GM18505 (cell line): ENCODE data around the gene ZDHHC11B.
"Not testable (repeated sequence)": the region's sequence is repeated elsewhere in the genome, so short reads cannot be mapped to it uniquely, and the experiment has no call there.

ENCODE experiments used
- ATAC-seq: cut with Tn5 transposase; IDR thresholded peaks from one replicate; pipeline ENCODE4 v1.9.1; 2021; ENCODE audit not compliant: unreplicated experiment
- POLR2A ChIP-seq: IDR thresholded peaks from 4 replicates; pipeline ENCODE4 v1.6.1; 2011; ENCODE audit warnings: borderline replicate concordance; ENCODE audit not compliant: insufficient read depth, insufficient read length; ENCODE audit errors: extremely low read depth

Gene ZDHHC11B

DNA sequence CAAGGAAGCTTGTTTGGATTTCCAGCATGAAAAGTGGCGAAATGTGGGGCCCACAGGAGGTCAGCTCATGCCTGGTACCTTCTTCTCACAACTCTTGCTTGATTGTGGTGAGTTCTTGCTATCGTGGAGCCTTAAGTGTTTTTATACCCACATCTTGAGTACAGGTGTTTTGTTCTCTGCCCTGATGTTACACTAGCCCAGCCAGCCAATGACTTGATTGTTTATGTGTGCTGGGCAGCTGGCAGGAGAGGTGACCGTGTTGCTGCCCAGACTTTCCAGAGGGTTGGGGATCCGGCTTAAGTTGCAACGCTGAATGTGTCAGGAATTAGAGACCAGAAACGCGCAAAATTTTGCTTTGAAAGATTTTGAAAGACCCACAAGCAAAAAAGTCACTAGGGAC is 67.4 kb downstream of the ZDHHC11B start:
- no peak for ATAC-seq
- TF ChIP-seq POLR2A: no peak

DNA sequence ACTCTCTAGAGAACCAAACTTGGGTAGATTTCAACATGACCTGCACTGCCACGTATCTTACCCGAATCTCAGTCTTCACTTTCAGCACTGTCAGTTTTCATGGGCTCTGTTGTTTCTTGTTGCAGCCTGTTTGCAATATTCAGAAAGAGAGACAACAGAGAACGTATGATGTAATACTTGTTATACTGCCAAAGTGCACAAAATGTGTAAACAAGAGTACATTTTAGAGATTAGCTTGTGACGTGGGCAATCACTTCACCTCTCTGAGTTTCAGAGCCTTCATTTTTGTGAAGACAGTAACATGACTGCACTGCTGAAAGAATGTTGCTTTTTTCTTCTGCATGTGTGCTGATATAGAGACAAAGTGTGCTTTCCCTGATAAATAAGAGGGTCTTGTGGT is 67.8 kb downstream of the ZDHHC11B start:
- not testable (repeated sequence) for ATAC-seq

DNA sequence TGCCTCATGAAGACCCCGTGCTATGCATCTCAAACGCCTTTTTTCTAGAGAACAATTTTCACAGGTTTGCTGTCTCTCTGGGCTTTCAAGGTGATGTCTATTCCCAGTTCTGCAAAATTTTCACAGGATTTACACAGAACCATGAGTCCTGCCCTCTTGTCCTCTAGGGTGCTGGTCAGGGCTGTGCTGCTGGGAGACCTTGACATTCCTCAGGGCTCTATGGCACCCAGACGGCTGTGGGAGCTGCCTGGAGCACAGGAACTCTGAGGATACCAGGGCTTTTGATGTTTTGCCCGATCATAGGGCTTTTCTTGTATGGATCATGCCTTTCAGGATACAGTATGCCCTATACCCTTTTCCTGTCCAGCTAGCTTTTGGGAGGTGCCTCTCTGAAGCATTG is 68.9 kb downstream of the ZDHHC11B start:
- not testable (repeated sequence) for ATAC-seq

DNA sequence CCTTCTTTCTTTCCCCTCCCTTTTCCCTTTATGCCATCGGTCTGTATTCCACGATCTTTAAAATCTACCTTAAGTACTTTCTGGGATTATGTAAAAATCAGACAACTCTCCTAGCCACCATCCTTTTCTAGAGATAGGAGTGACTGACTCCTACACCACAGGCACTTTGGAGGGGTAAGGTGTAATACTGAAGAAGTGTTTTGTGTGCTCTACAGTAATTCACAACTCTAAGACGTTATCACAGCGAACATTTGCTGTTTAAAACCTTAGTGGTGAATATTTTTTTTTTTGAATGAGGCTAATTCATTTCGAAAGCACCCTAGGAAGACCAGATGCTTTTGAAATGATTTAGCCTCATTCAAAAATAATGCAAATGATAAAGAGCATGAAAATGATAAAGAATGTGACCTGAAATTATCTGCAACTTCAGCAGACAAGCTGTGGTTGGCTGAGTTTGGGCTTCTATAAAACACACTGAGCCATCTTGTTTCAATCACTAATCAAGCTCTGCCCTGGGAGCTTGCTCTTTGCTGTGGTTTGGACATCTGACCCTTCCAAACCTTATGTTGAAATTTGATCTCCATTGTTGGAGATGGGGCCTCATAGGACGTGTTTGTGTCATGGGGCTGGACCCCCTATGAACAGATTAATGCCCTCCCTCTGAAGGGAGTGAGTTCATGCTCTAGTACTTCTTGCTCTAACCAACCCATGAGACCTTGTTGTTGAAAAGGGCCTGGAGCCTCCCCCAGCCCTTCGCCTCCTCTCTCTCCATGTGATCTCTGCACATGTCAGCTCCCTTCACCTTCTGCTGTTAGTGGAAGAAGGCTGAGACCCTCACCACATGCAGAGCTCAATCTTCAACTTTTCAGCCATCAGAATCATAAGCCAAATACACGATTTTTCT is 70.1 kb downstream of the ZDHHC11B start:
- ATAC-seq: not testable (repeated sequence)

DNA sequence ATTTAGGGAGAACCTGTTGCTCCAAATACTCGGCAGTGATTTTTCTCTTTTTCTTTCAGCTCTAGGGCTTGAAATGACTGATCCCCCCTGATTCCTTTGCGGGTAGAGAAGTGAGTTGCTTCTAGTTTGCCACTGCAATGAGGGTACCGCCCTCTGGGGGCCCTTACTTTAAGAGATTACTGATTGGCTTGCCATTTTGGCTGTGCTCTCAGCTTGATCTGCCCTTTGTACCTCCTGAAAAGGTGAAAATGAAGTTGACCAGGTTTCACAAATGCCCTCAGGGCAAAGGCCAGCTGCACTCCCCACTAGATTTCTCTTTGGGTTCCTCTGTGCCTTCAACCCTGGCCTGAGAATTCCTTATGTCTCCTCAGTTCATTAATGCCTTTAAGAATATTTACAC is 70.8 kb downstream of the ZDHHC11B start:
- ATAC-seq: not testable (repeated sequence)

DNA sequence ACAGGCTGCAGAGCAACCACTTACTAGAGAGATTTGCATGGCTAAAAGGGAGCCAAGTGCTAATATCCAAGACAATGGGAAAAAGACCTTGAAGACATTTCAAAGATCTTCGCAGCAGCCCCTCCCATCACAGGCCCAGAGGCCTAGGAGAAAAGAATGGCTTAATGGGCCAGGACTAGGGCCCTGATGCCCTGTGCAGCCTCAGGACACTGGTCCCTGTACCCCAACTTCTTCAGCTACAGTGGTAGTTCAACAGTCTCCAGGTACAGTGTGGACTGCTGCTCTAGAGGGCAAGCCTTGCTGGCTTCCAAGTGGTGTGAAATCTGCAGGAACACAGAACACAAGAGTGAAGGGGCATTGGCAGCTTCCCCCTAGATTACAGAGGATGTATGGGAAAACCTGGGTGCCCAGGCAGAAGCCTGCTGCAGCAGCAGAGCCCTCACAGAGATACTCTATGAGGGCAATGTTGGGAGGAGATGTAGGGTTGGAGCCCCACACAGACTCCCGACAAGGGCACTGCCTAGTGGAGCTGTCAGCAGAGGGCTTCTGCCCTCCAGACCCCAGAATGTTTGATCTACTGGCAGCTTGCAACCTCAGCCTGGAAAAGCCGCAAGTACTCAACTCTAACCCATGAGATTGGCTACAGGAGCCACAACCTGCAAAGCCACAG is 75.5 kb downstream of the ZDHHC11B start:
- ATAC-seq: not testable (repeated sequence)

DNA sequence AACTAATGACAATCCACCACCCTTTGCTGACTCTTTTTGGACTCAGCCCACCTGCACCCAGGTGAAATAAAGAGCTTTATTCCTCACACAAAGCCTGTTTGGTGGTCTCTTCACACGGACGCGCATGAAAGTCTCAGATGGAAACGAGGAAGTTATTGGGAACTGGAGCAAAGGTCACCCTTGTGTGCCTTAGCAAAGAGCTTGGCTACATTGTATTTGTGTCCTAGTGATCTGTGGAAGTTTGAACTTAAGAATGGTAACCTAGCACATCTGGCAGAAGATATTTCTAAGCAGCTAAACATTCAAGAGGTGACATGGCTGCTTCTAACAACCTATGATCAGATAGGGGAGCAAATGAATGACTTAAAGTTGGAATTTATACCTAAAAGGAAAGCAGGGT is 76.2 kb downstream of the ZDHHC11B start:
- not testable (repeated sequence) for ATAC-seq

DNA sequence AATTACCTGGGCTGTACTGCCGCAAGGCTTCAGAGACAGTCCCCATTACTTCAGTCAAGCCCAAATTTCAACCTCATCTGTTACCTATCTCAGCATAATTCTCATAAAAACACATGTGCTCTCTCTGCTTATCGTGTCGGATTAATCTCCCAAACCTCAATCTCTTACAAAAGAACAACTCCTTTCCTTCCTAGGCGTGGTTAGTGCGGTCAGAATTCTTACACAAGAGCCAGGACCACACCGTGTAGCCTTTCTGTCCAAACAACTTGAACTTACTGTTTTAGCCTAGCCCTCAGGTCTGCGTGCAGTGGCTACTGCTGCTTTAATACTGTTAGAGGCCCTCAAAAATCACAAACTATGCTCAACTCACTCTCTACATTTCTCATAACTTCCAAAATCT is 78.4 kb downstream of the ZDHHC11B start:
- ATAC-seq: not testable (repeated sequence)

DNA sequence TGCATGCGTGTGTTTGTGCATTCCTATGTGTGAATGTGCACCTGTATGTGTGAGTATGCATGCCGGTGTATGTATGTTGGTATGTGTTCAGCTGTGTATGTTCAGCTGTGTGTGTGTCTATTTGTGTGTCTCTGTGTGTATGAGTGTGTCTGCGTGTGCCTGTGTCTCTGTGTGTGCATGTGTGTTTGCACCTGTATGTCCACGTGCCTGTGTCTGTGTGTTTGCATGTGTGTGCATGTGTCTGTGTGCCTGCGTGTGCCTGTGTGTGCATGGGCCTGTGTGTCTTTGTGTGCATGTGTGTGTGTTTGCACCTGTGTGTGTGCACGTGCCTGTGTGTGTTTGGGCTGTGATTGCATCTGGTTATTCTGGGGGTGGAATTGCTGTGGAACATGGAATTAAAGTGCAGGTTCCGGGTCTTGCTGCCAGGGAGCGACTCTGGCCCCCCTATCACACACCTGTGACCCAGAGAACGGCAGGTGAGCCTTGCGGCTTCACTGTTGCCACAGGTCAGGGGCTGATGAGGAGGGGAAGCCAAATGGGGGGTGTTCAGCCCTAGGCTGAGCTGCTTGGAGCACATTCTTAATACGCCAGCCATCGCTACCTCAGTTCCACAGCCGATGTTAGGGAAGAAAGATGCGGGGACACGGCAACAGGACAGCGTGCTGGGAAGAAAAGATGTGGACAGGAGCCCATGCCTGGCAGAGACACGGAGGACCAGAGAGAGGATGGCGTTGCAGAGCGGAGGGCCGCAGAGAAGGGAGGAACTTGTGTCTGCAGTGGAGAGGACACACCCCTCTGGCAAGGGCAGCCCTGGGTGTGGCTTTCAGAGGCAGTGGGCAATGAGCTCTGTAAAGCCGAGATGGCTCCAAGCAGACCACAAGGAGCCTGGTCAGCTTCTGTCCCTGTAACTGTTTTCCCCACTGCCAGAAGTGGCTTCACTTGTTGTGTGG is 87.5 kb downstream of the ZDHHC11B start:
- not testable (repeated sequence) for ATAC-seq

DNA sequence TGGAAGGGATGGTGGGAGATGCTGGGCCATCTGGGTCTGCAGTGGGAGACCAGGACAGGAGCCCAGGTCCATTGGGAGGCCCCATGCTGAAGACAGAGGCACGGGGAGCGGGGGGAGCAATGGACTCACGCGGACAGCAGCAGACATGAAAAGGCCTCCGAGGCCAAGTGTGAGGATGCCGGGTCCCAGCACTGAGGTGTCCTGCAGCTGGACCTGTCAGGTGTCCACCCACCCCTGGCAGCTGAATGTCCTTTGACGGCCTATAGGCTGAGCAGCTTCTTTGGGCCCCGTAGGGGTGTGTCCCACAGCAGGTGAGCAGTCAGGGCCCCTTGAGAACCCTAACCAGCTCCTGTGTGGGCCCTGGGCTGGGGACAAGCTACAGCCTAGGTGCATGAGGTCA is 88.3 kb downstream of the ZDHHC11B start:
- ATAC-seq: not testable (repeated sequence)

DNA sequence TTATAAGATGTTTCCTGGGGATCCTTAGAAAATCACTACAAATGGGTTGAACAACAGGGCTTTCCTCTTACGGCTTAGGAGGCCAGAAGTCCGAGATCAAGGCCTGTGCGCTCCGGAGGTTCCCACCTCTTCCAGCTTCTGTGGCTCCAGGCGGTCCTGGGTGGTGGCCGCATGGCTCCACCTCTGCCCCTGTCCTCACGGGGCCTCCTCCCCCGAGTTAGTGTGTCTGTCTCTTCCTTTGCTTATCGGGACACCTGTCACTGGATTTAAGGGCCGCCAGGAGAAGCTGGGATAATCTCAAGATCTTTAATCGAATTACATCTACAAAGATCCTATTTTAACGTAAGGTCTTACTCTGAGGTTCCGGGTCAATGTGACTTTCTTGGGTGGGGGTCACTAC is 89.1 kb downstream of the ZDHHC11B start:
- ATAC-seq: not testable (repeated sequence)

DNA sequence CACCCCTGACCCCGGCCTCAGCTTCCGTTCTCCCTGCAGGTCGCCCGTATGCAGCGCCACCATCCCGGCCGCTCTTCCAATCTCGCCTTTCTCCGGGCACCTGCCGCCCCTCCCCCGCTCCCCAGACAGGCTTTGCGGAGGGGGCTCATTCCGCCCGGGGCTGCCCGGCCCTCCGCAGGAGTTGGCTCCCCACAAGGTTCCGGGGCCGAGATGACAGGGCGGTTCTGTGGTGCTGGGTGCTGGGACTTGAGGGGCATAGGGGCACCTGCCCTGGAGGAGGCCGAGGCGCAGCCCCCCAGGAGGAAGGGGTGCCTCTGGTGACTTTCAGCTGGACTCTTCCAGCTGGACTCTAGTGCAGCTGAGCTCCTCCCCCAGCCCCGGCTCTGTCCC is 90.5 kb downstream of the ZDHHC11B start:
- not testable (repeated sequence) for ATAC-seq

DNA sequence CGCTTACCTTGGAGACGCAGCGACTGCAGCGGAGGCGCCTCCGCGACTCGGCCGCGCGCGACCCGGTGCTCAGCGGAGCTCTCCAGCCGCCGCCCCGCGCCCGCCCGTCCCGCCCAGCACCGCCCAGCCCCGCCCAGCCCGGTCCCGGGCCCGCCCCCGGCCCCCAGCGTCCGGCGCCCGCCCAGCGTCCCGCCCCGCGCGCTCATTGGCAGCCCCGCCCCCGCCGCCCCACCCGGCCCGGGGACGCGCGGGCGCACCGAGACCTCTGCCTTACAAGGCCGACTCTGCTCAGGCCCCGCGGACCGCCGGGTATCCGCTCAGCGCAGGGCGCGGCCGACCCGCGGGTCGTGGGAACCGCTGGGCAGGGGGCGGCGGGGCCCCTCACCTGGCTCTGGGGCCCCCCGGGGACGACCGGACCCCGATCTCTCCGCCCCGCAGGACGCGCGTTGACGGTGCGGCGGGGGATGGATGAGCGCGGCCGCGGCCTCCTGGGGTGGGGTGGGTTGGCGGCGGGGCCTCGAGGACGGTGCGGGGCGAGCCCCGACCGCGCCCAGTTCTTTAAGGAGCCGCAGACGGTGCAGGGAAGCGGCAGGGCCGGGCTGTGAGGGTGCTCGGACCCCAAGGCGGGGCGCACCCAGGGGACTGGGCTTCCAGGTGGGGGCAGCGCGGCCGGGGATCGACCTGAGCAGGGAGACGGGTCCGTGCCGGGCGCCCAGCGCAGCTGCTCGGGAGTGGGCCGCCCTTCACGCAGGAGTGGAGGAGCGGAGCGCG is 91.1 kb downstream of the ZDHHC11B start, which contains the start of gene TPPP:
TPPP (minus strand) TSS at position 82 of the 771 bp plus-strand sequence. CDS start 15,292 bp downstream, outside the sequence.
- peak; percentile 65 for ATAC-seq

DNA sequence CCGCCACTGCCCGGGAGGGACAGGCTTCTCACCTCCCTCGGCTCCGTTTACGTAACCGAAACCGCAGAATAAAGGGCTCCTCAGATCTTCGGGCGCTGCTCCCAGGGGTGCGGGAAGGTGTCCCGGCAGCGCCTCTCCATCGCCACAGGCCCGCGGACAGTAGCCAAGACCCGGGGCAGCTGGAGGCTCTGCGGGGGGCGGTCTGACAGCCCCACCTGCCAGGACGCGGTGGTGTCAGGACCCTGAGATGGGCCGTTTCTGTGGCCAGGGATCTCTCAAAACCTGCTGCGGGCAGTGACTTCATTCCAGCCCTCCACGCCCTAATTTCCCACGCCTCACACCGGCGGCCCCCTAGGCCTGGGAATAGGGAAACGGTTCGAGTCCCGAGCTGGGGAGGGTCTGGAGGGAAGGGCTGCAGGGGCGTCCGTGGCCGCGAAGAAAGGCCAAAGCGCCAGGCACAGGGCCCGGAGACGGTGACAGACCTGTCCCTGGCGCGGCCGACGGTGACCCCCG is 91.9 kb downstream of the ZDHHC11B start:
- peak; percentile 14 for ATAC-seq
